H1 (cell line): ENCODE results near the gene MRPL52. TPM values are rescaled to one million over a fixed set of nuclear protein-coding genes. Genes with fewer than 3 reads are reported as not detected.

Experiments used
- BACH1 ChIP-seq: IDR thresholded peaks from 2 replicates; pipeline ENCODE4 v1.6.1; 2012; ENCODE audit warnings: low read length, improper control_type of control experiment
- BCL11A ChIP-seq, 2 experiments: IDR thresholded peaks; one replicate each; pipeline ENCODE4 v1.6.1; 2011; ENCODE audit warnings: low read depth in 2 of 2, low read length in 2 of 2, mild to moderate bottlenecking in 2 of 2
- CEBPB ChIP-seq: IDR thresholded peaks from 2 replicates; pipeline ENCODE4 v1.6.1; 2012; ENCODE audit warnings: low read depth, low read length
- CTBP2 ChIP-seq: IDR thresholded peaks from 2 replicates; pipeline ENCODE4 v1.7.0; 2011; ENCODE audit warnings: borderline replicate concordance, mild to moderate bottlenecking, moderate library complexity, mixed read lengths, low read length; ENCODE audit not compliant: insufficient read depth, insufficient read length
- JUN ChIP-seq: IDR thresholded peaks from 2 replicates; pipeline ENCODE4 v1.6.1; 2011; ENCODE audit warnings: low read depth, mild to moderate bottlenecking, improper control_type of control experiment, low read length
- KDM1A ChIP-seq: fragments of 200-600, 300-600 bp; sonication (generic); IDR thresholded peaks from 2 replicates; pipeline ENCODE4 v1.7.1; 2016; ENCODE audit warnings: mild to moderate bottlenecking, low read length, borderline replicate concordance
- POLR2A ChIP-seq, 2 experiments: IDR thresholded peaks; 1 replicate in 1 of 2; 2 replicates in 1 of 2; pipeline ENCODE4 v1.6.1; 2011; ENCODE audit warnings: low read depth in 2 of 2, low read length in 2 of 2, mild to moderate bottlenecking in 2 of 2; ENCODE audit errors: control extremely low read depth in 1 of 2
- RAD21 ChIP-seq, 2 experiments: IDR thresholded peaks in 1 of 2; conservative IDR thresholded peaks in 1 of 2; 2 replicates each; pipeline ENCODE4 v1.6.1; 2011; ENCODE audit warnings: low read depth in 2 of 2, low read length in 2 of 2, improper control_type of control experiment in 1 of 2, inconsistent platforms in 1 of 2, mild to moderate bottlenecking in 1 of 2, moderate library complexity in 1 of 2
- RBBP5 ChIP-seq: IDR thresholded peaks from 2 replicates; pipeline ENCODE4 v1.7.1; 2012; ENCODE audit warnings: low read depth, mild to moderate bottlenecking, inconsistent platforms, low read length, moderate library complexity, borderline replicate concordance
- SIN3A ChIP-seq, 2 experiments: IDR thresholded peaks in 1 of 2; conservative IDR thresholded peaks in 1 of 2; 2 replicates each; pipeline ENCODE4 v1.6.1; 2011 to 2012; ENCODE audit warnings: low read length in 2 of 2, improper control_type of control experiment in 1 of 2, low read depth in 1 of 2, mild to moderate bottlenecking in 1 of 2
- SP4 ChIP-seq: IDR thresholded peaks from 2 replicates; pipeline ENCODE4 v1.6.1; 2012; ENCODE audit warnings: low read length, inconsistent platforms
- TAF1 ChIP-seq: IDR thresholded peaks from 2 replicates; pipeline ENCODE4 v1.6.1; 2011; ENCODE audit warnings: mild to moderate bottlenecking, low read depth, low read length
- TCF12 ChIP-seq: IDR thresholded peaks from 2 replicates; pipeline ENCODE4 v1.6.1; 2011; ENCODE audit warnings: low read depth, mild to moderate bottlenecking, low read length
- polyA plus RNA-seq, 7 experiments: library from polyadenylated mRNA; depleted of rRNA in 3 of 7; stranded (reverse) in 5 of 7; unstranded in 2 of 7; fragments of >200 nt in 5 of 7; fragments of 200-250 nt in 2 of 7; gene quantifications; 1 replicate in 5 of 7; 2 replicates in 1 of 7; 4 replicates in 1 of 7; pipeline versions ENCODE4 v1.2.1 to v1.2.3, GENCODE V29; 2011 to 2013; ENCODE audit warnings: missing spikeins in 2 of 7, mixed read lengths in 2 of 7
- total RNA-seq: library from RNA; stranded (reverse); fragmentation: NEBNext Ultra II Directional; extraction: Animal tissue kit (Norgen Biotek cat#: 25700); gene quantifications from 2 replicates; pipeline ENCODE4 v1.2.1, GENCODE V29; 2021
- TF ChIP-seq, protein P1 (sequence below): IDR thresholded peaks from 2 replicates; pipeline ENCODE4 v1.6.1; 2011; ENCODE audit warnings: low read depth, mild to moderate bottlenecking, low read length; ENCODE audit not compliant: insufficient read depth
- TF ChIP-seq, protein P2 (sequence below): IDR thresholded peaks from 2 replicates; pipeline ENCODE4 v1.6.1; 2012; ENCODE audit warnings: inconsistent platforms

Gene MRPL52
- total and polyA plus RNA-seq, 2 of the 8 experiments (the other 6 are each of a cell fraction or from before 2014, with no cell fraction given), result 70.5 to 176 TPM

DNA sequence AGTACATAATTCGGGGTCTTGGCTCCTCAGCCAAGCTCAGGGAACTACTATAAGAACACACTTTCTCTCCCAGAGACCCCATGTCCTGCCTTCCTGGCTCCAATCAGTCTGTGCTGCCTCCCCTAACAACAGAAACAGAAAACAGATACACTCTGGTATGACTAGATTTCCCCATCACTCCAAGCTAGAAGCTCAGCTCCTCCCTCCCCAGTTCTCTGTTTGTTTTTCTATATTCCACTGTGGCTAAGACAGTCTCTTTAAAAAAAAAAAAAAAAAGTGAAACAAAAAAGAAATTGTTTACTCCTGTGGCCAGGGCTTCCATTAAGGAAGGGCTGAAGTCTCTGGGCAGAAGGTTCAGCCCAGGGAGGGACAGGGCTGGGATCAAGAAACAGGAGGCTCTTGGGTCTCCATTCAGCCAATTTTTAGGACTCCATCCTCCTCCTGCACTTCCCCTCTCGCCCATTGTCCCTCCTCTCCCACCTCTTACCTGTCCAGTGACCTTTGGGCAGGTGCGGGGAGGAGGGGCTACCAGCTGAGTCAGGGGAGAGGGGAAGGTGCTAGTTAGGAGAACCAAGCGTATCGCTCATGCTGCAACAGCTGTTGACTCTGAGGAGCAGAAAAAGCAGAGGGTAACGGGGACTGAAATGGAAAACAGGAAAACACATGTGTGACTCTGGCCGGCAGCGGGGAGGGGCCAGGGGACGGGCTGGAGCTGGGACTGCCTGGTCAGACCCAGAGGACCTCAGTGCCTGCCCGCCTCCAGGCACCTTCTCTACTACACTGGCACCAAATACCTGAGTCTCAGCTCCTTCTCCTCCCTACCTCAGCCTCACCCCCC lies 10.3 kb upstream of the MRPL52 start (continued):
- no peak for TF ChIP-seq RAD21 (IDR thresholded peaks at IDR 0.05 in 1 of 2, conservative IDR thresholded peaks at IDR 0.05 in 1 of 2; ENCODE audit: low read depth in 2 of 2, low read length in 2 of 2)
- no peak for TF ChIP-seq TCF12
- no peak for TF ChIP-seq KDM1A
- no peak for TF ChIP-seq SP4
- TF ChIP-seq, protein P1, sequence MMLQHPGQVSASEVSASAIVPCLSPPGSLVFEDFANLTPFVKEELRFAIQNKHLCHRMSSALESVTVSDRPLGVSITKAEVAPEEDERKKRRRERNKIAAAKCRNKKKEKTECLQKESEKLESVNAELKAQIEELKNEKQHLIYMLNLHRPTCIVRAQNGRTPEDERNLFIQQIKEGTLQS, result no peak
- peak in 1 of 2 experiments; percentile 78; a peak in 2 of 4 replicates for TF ChIP-seq SIN3A (conservative IDR thresholded peaks at IDR 0.05 in 1 of 2, IDR thresholded peaks at IDR 0.05 in 1 of 2; ENCODE audit: low read depth in 1 of 2, low read length in 2 of 2)
- TF ChIP-seq, protein P2, sequence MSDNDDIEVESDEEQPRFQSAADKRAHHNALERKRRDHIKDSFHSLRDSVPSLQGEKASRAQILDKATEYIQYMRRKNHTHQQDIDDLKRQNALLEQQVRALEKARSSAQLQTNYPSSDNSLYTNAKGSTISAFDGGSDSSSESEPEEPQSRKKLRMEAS, result peak; percentile 42; the same call in 1 of the 2 replicates
- TF ChIP-seq BACH1, result no peak
- no peak for TF ChIP-seq CEBPB
- peak; percentile 70 for TF ChIP-seq CTBP2
- peak; percentile 60; the same call in 1 of the 2 replicates for TF ChIP-seq RBBP5
- TF ChIP-seq TAF1, result no peak
- TF ChIP-seq POLR2A (IDR thresholded peaks at IDR 0.05; ENCODE audit: control extremely low read depth in 1 of 2, low read depth in 2 of 2, low read length in 2 of 2), result peak in 1 of 2 experiments; percentile 65; a peak in 1 of 3 replicates
- no peak for TF ChIP-seq BCL11A (IDR thresholded peaks at IDR 0.05; ENCODE audit: low read depth in 2 of 2, low read length in 2 of 2)
- TF ChIP-seq JUN, result no peak
